Measurements from ENCODE around the gene SLC37A3. TPM values are rescaled to one million over a fixed set of nuclear protein-coding genes. Genes with fewer than 3 reads are reported as not detected.
"Not testable (repeated sequence)": the region's sequence is repeated elsewhere in the genome, so short reads cannot be mapped to it uniquely, and the experiment has no call there.

SLC37A3 gene
- total and polyA plus RNA-seq, 2 donors (not counting 1 experiment from before 2014, with no cell fraction given) = 9.1 to 20.1 TPM

GRCh38 chr7:140312141-140312846 is 86.0 kb downstream of the SLC37A3 start:
- peaks cover 0 to 10% (median 10%) of the 10 kb centered on the region in 3 donors for H3K9me3 ChIP-seq (ENCODE audit: control extremely low read depth in 1 of 3, control insufficient read depth in 2 of 3, insufficient read depth in 1 of 3, low read length in 2 of 3)
- no peaks in the 10 kb centered on the region for H3K4me1 ChIP-seq (ENCODE audit: control insufficient read depth in 2 of 2, insufficient read depth in 2 of 2, low read length in 2 of 2)
- H3K27me3 ChIP-seq (replicated peaks in 1 of 4; ENCODE audit: control extremely low read depth in 1 of 4, control insufficient read depth in 3 of 4, insufficient read depth in 4 of 4, low read length in 3 of 4) = peaks cover 0 to 4% (median 0%) of the 10 kb centered on the region in 4 experiments
- POLR2A ChIA-PET = no interaction called here
- WGBS (ENCODE audit: insufficient coverage) = no CpG with 5 or more reads among the region's 2 CpGs
- H3K9ac ChIP-seq (ENCODE audit: low read length) = no peak overlapping the region
- H3K9me3 Mint-ChIP-seq (ENCODE audit: insufficient read depth) = peaks cover 6% of the 10 kb centered on the region
- H3K4me3 ChIP-seq (ENCODE audit: control extremely low read depth in 1 of 5, extremely low read depth in 1 of 5, insufficient read depth in 1 of 5, low read depth in 2 of 5, low read length in 4 of 5) = no peak overlapping the region
- H4K20me1 ChIP-seq (ENCODE audit: control insufficient read depth, insufficient read depth, low read length, poor library complexity, severe bottlenecking) = no peaks in the 10 kb centered on the region
- H3K79me2 ChIP-seq (ENCODE audit: control insufficient read depth, insufficient read depth, low read length) = no peaks in the 10 kb centered on the region
- H3K27me3 Mint-ChIP-seq = peaks cover 20% of the 10 kb centered on the region
- no peak overlapping the region for H3K4me2 ChIP-seq (replicated peaks; ENCODE audit: low read depth, low read length, poor library complexity, severe bottlenecking)
- intact Hi-C loops (cut with micrococcal nuclease) = no loop called here
- CTCF ChIA-PET = no interaction called here
- H3K4me1 Mint-ChIP-seq = peaks cover 2% of the 10 kb centered on the region
- H3K36me3 ChIP-seq (replicated peaks in 1 of 2; ENCODE audit: control extremely low read depth in 1 of 2, control insufficient read depth in 1 of 2, extremely low read depth in 1 of 2, insufficient read depth in 2 of 2, low read length in 1 of 2) = no peaks in the 10 kb centered on the region
- TF ChIP-seq CTCF (IDR thresholded peaks at IDR 0.05) (no peak), EZH2 (IDR thresholded peaks at IDR 0.05; ENCODE audit: borderline replicate concordance, insufficient read depth, low read depth, low read length, poor library complexity, severe bottlenecking) (no peak)
- no peak overlapping the region for H3K27ac ChIP-seq (ENCODE audit: low read length in 2 of 2)
- no peak overlapping the region for H3K4me3 Mint-ChIP-seq
- H2AFZ ChIP-seq (ENCODE audit: insufficient read depth, low read depth, low read length, poor library complexity, severe bottlenecking) = no peak overlapping the region
- no peak overlapping the region for H3K27ac Mint-ChIP-seq
- DNase-seq (no peak), ATAC-seq (ENCODE audit: low read depth) (no peak)

- H3K27me3 Mint-ChIP-seq = peaks cover 17% of the 10 kb centered on the region
These were observed 87.2 kb downstream of the SLC37A3 start for GRCh38 chr7:140311128-140311527.

More at GRCh38 chr7:140311128-140311527, 87.2 kb downstream of the SLC37A3 start:
- H3K9me3 ChIP-seq (ENCODE audit: control extremely low read depth in 1 of 3, control insufficient read depth in 2 of 3, insufficient read depth in 1 of 3, low read length in 2 of 3) = peaks cover 0 to 10% (median 10%) of the 10 kb centered on the region in 3 donors
- H3K4me1 ChIP-seq (ENCODE audit: control insufficient read depth in 2 of 2, insufficient read depth in 2 of 2, low read length in 2 of 2); intact Hi-C loops (cut with micrococcal nuclease); H3K4me2 ChIP-seq (replicated peaks; ENCODE audit: low read depth, low read length, poor library complexity, severe bottlenecking); H3K4me3 Mint-ChIP-seq; H3K9ac ChIP-seq (ENCODE audit: low read length); CTCF ChIA-PET; H3K4me3 ChIP-seq (ENCODE audit: control extremely low read depth in 1 of 5, extremely low read depth in 1 of 5, insufficient read depth in 1 of 5, low read depth in 2 of 5, low read length in 4 of 5); H3K79me2 ChIP-seq (ENCODE audit: control insufficient read depth, insufficient read depth, low read length); H3K27ac ChIP-seq (ENCODE audit: low read length in 2 of 2); POLR2A ChIA-PET; DNase-seq; ATAC-seq (ENCODE audit: low read depth); H4K20me1 ChIP-seq (ENCODE audit: control insufficient read depth, insufficient read depth, low read length, poor library complexity, severe bottlenecking); H3K27me3 ChIP-seq (replicated peaks in 1 of 4; ENCODE audit: control extremely low read depth in 1 of 4, control insufficient read depth in 3 of 4, insufficient read depth in 4 of 4, low read length in 3 of 4); H3K27ac Mint-ChIP-seq; H3K36me3 ChIP-seq (replicated peaks in 1 of 2; ENCODE audit: control extremely low read depth in 1 of 2, control insufficient read depth in 1 of 2, extremely low read depth in 1 of 2, insufficient read depth in 2 of 2, low read length in 1 of 2); H3K4me1 Mint-ChIP-seq; H2AFZ ChIP-seq (ENCODE audit: insufficient read depth, low read depth, low read length, poor library complexity, severe bottlenecking); H3K9me3 Mint-ChIP-seq (ENCODE audit: insufficient read depth): not testable (repeated sequence)
- no CpG with 5 or more reads among the region's 2 CpGs for WGBS (ENCODE audit: insufficient coverage)

Measured in B cell (primary cell).